GM23248 (cell line): ENCODE results near the gene BICD1.

ENCODE experiments used
- EZH2 ChIP-seq: fragments of 200-600 bp; sonication (generic); IDR thresholded peaks from 2 replicates; pipeline ENCODE4 v1.6.1; 2018; ENCODE audit warnings: antibody characterized with exemption, mild to moderate bottlenecking; ENCODE audit not compliant: insufficient read depth, poor library complexity, severe bottlenecking
- EZH2phosphoT487 ChIP-seq: fragments of 200-600 bp; sonication (generic); IDR thresholded peaks from 2 replicates; pipeline ENCODE4 v1.6.1; 2018; ENCODE audit warnings: antibody characterized with exemption, moderate library complexity, mild to moderate bottlenecking, low read depth; ENCODE audit not compliant: insufficient read depth

DNA sequence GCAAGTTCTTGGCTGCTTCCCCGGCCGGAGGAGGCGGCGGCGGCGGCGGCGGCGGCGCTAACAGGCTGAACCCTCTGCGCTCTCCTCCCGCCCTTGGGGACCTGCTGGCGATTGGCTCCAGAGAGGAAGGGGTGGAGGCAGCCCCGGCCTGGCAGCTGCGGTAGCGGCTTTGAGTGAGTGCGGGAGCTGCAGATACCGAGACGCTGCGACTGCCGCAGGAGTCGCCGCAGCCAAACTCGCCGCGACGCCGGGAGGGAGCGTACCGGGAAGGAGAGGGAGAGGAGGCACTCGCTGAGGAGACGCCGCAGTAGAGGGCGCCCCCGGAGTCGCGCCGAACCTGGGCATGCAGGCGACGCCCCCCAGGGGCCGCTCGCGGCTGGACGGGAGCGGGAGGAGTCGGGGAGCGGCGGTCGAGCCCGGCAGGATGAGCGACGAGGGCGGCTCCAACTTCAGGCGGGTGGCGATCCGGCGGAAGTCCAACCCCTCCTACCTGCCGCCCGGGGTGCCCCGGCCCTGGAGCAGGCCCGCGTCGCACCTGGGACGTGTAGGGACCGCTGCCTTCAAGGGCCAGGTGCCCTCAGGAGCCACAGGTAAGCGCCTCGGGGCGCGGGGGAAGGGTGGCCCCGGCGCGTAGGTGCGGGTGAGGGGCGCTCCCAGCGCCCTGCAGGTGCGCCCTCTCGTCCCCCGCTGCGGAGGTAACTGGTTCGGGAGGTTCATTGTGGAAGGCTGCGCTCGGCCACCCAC, 292.9 kb downstream of the BICD1 start, which contains the start of gene FGD4:
- TF ChIP-seq EZH2: no peak
- no peak for TF ChIP-seq EZH2phosphoT487
